Lower lobe of right lung (tissue), 2 donors: ENCODE measurements around the gene ST6GALNAC3. TPM values are rescaled to one million over a fixed set of nuclear protein-coding genes. Genes with fewer than 3 reads are reported as not detected.

Experiments
- ATAC-seq, 2 donors: fragments of 200-7000 bp; cut with Tn5 transposase; one replicate each; pipeline ENCODE4 v1.9.1; 2020 to 2022; ENCODE audit warnings: mild to moderate bottlenecking in 2 of 2, moderate library complexity in 2 of 2
- DNase-seq: peaks from one replicate; pipeline ENCODE4 v3.0.0-alpha.2; 2020
- H3K27ac ChIP-seq: fragments of 200-600 bp; one replicate; pipeline ENCODE4 v1.8.0; 2022
- H3K27me3 ChIP-seq: fragments of 200-600 bp; one replicate; pipeline ENCODE4 v1.8.0; 2022; ENCODE audit warnings: low read depth
- H3K36me3 ChIP-seq: fragments of 200-600 bp; one replicate; pipeline ENCODE4 v1.8.0; 2022; ENCODE audit warnings: mild to moderate bottlenecking
- H3K4me1 ChIP-seq: fragments of 200-600 bp; one replicate; pipeline ENCODE4 v1.8.0; 2022
- H3K4me3 ChIP-seq: fragments of 200-600 bp; one replicate; pipeline ENCODE4 v1.8.0; 2022; ENCODE audit warnings: mild to moderate bottlenecking
- H3K9me3 ChIP-seq: fragments of 200-600 bp; one replicate; pipeline ENCODE4 v1.8.0; 2022
- intact Hi-C: fragments of 100-400 bp; cut with DNase I; formaldehyde crosslinking; loops from one replicate; pipeline ENCODE4 v1.11.0; 2022
- total RNA-seq: library from RNA; stranded (reverse); fragmentation: NEBNext Ultra II Directional; extraction: Animal tissue kit (Norgen Biotek cat#: 25700); gene quantifications from one replicate; pipeline ENCODE4 v1.2.1, GENCODE V29; 2021
- TF ChIP-seq, protein P1 (sequence below): fragments of 200-600 bp; IDR thresholded peaks from one replicate; pipeline ENCODE4 v1.8.0; 2022; ENCODE audit warnings: antibody characterized with exemption, mild to moderate bottlenecking
- donor health status: DM: no; HTN: yes; CAD: no; lungs with severe emphysema.

Gene ST6GALNAC3
- total RNA-seq, 1 donor from 2014 or later = 8.8 TPM

DNA sequence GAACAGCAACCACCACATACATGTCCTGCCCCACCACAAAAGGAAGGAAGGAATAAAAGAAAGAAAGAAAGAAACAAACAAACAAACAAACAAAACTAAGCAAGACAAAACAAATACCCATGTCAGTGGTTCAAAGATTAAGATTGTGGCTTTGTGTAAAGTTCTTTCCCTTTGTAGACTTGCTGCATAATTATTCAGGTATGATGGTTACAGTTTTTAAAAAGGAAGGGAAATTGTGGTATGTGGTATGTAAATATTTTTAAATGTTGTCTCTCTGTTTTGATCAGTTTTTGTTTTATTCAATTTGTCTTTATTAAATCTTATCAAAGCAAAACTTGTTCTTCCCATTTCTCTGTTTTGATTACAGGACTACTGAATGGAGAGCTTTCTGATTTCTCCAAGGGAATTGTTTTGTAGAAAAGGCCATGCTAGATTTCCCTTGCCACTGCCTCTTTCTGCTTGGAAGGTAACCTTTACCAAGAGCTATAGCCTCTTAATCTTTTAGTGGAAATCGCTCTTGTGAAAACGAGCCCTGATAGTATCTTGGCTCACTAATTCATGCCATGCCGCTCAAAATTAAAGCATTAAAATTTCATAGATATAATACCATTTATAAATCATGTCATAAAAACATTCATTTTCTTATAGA lies 502.5 kb downstream of the ST6GALNAC3 start:
- Histone ChIP-seq H3K9me3 (no peaks in the 10 kb centered on the region), H3K4me1 (no peaks in the 10 kb centered on the region), H3K4me3 (no peak overlapping the region), H3K27me3 (no peaks in the 10 kb centered on the region), H3K36me3 (no peaks in the 10 kb centered on the region), H3K27ac (no peak overlapping the region)
- TF ChIP-seq, protein P1, sequence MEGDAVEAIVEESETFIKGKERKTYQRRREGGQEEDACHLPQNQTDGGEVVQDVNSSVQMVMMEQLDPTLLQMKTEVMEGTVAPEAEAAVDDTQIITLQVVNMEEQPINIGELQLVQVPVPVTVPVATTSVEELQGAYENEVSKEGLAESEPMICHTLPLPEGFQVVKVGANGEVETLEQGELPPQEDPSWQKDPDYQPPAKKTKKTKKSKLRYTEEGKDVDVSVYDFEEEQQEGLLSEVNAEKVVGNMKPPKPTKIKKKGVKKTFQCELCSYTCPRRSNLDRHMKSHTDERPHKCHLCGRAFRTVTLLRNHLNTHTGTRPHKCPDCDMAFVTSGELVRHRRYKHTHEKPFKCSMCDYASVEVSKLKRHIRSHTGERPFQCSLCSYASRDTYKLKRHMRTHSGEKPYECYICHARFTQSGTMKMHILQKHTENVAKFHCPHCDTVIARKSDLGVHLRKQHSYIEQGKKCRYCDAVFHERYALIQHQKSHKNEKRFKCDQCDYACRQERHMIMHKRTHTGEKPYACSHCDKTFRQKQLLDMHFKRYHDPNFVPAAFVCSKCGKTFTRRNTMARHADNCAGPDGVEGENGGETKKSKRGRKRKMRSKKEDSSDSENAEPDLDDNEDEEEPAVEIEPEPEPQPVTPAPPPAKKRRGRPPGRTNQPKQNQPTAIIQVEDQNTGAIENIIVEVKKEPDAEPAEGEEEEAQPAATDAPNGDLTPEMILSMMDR = no peak
- no peak for ATAC-seq
- intact Hi-C loops = no loop called here
- no peak for DNase-seq

- no peaks in the 10 kb centered on the region for H3K9me3 ChIP-seq
- H3K4me1 ChIP-seq = no peaks in the 10 kb centered on the region
- DNase-seq (no peak), ATAC-seq (no peak)
- no peak overlapping the region for H3K27ac ChIP-seq
- no peak overlapping the region for H3K4me3 ChIP-seq
- H3K36me3 ChIP-seq = no peaks in the 10 kb centered on the region
- TF ChIP-seq, protein P1 = no peak
- H3K27me3 ChIP-seq = no peaks in the 10 kb centered on the region
- intact Hi-C loops = no loop called here
These were observed 503.1 kb downstream of the ST6GALNAC3 start for GRCh38 chr1:76577525-76578185.

GRCh38 chr1:76580206-76580605 lies 505.7 kb downstream of the ST6GALNAC3 start:
- intact Hi-C loops = no loop called here
- no peak for ATAC-seq
- TF ChIP-seq, protein P1 = no peak

GRCh38 chr1:76581712-76582111 lies 507.2 kb downstream of the ST6GALNAC3 start:
- intact Hi-C loops = no loop called here
- DNase-seq (no peak), ATAC-seq (no peak)
- Histone ChIP-seq H3K27ac (no peak overlapping the region), H3K4me3 (no peak overlapping the region), H3K4me1 (no peaks in the 10 kb centered on the region), H3K9me3 (no peaks in the 10 kb centered on the region), H3K27me3 (no peaks in the 10 kb centered on the region), H3K36me3 (no peaks in the 10 kb centered on the region)
- TF ChIP-seq, protein P1 = no peak

More at GRCh38 chr1:76580206-76580605, 505.7 kb downstream of the ST6GALNAC3 start:
- Histone ChIP-seq H3K9me3 (no peaks in the 10 kb centered on the region), H3K36me3 (no peaks in the 10 kb centered on the region), H3K4me1 (no peaks in the 10 kb centered on the region), H3K27ac (no peak overlapping the region), H3K4me3 (no peak overlapping the region), H3K27me3 (no peaks in the 10 kb centered on the region)
- DNase-seq = no peak

DNA sequence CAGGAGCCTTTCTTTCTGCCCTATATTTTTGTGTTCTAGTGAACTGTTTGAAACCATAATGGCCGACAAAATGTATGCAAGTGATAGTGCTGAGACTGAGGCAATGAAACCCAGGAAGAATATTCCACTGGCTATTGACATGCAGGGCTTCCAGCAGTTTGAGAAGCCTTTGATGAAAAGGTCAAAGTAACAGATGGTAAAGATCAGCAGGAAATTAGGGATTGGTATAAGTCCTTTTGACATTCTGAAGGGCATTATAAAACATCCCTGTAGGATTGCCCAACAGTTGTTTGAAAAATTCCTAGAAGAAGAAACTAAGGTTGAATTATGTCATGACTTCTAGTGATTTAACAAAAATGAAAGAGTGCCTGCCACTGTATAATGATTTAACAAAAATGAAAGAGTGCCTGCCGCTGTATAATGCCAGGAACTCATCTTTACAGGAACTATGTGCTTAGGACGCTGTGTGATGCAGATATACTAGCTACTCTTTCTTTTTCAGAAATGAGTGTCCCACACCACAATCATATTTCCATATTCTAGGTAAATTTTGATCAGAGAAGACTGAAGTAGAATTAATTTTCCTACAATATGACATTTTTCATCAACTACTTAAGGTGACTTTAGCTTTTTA lies 508.8 kb downstream of the ST6GALNAC3 start:
- H3K27ac ChIP-seq = no peak overlapping the region
- TF ChIP-seq, protein P1 = no peak
- no peak for ATAC-seq
- no peak overlapping the region for H3K4me3 ChIP-seq
- no peaks in the 10 kb centered on the region for H3K4me1 ChIP-seq
- no peaks in the 10 kb centered on the region for H3K27me3 ChIP-seq
- intact Hi-C loops = no loop called here
- no peaks in the 10 kb centered on the region for H3K36me3 ChIP-seq
- H3K9me3 ChIP-seq = no peaks in the 10 kb centered on the region
- no peak for DNase-seq
